Right lung (tissue), 5 donors: ENCODE measurements around the gene ERVK3-1. TPM values are rescaled to one million over a fixed set of nuclear protein-coding genes. Genes with fewer than 3 reads are reported as not detected.
"Not testable (repeated sequence)": the region's sequence is repeated elsewhere in the genome, so short reads cannot be mapped to it uniquely, and the experiment has no call there.

ENCODE experiments used
- DNase-seq, 2 donors: peaks; one replicate each; pipeline ENCODE4 v3.0.0-alpha.2; 2013
- polyA plus RNA-seq, 5 donors: library from polyadenylated mRNA; unstranded; fragments of 120-200 nt; gene quantifications; one replicate each; pipeline versions ENCODE4 v1.2.1 to v1.2.3, GENCODE V29; 2013; ENCODE audit warnings: inconsistent platforms in 1 of 5, low replicate concordance in 1 of 5; ENCODE audit not compliant: insufficient read length in 5 of 5, insufficient read depth in 1 of 5

Gene ERVK3-1
- polyA plus RNA-seq, 5 donors = 50.7 to 57.1 (median 53.8) TPM

- no peak for DNase-seq
These were observed 33.2 kb downstream of the ERVK3-1 start for GRCh38 chr19:58338336-58338735.

- DNase-seq = no peak
These were observed 33.8 kb downstream of the ERVK3-1 start for GRCh38 chr19:58338825-58339558.

- no peak for DNase-seq
These were observed 40.4 kb downstream of the ERVK3-1 start for GRCh38 chr19:58345558-58345957.

GRCh38 chr19:58346961-58347929 is 42.1 kb downstream of the ERVK3-1 start:
- DNase-seq = no peak

GRCh38 chr19:58348080-58348479 is 42.9 kb downstream of the ERVK3-1 start:
- not testable (repeated sequence) for DNase-seq

- DNase-seq = no peak
These were observed 44.4 kb downstream of the ERVK3-1 start for GRCh38 chr19:58349590-58349989.

- DNase-seq = no peak
These were observed 45.1 kb downstream of the ERVK3-1 start for GRCh38 chr19:58350001-58350861.

GRCh38 chr19:58350871-58351557 is 45.8 kb downstream of the ERVK3-1 start:
- no peak for DNase-seq

GRCh38 chr19:58351558-58351878 is 46.3 kb downstream of the ERVK3-1 start:
- DNase-seq = no peak

- no peak for DNase-seq
These were observed 47.0 kb downstream of the ERVK3-1 start for GRCh38 chr19:58351990-58352755.

GRCh38 chr19:58352760-58353671 is 47.8 kb downstream of the ERVK3-1 start, which contains the start of gene A1BG:
TSS of gene A1BG (minus strand) at chr19:58353492. CDS start at chr19:58353437, 55 bp downstream.
- no peak for DNase-seq

- DNase-seq = no peak
These were observed 48.7 kb downstream of the ERVK3-1 start for GRCh38 chr19:58353717-58354477.

GRCh38 chr19:58354478-58355030 is 49.4 kb downstream of the ERVK3-1 start:
- no peak for DNase-seq

GRCh38 chr19:58355215-58355796 is 50.1 kb downstream of the ERVK3-1 start:
- no peak for DNase-seq

- peak; percentile 37 to 59 for DNase-seq
These were observed 51.0 kb downstream of the ERVK3-1 start for GRCh38 chr19:58355908-58356765.

- peak; percentile 16 to 46 for DNase-seq
These were observed 51.7 kb downstream of the ERVK3-1 start for GRCh38 chr19:58356766-58357480.
